HG02623 (cell line): ENCODE results near the gene GLTP.
"Not testable (repeated sequence)": the region's sequence is repeated elsewhere in the genome, so short reads cannot be mapped to it uniquely, and the experiment has no call there.

Experiments used
- ATAC-seq: cut with Tn5 transposase; IDR thresholded peaks from one replicate; pipeline ENCODE4 v1.9.1; 2021; ENCODE audit warnings: moderate library complexity; ENCODE audit not compliant: unreplicated experiment

Gene GLTP

DNA sequence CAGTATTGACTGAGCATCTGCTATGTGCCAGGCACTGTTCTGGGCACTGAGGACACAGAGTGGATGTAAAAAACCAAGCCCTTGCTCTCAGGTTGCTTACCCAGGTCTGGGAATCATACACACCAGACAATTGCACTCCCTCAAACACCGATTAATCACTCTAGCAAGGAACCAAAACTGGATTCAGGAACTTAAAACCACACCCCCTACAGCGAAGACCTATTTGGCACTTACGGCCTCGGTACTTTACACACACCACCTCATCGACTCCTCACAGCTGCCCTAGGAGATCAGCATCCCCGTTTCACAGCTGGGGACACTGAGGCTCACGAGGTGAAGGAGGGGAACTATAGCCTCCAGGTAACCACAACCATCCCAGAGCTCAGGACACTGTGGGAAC is 1.6 kb downstream of the GLTP start:
- no peak for ATAC-seq

DNA sequence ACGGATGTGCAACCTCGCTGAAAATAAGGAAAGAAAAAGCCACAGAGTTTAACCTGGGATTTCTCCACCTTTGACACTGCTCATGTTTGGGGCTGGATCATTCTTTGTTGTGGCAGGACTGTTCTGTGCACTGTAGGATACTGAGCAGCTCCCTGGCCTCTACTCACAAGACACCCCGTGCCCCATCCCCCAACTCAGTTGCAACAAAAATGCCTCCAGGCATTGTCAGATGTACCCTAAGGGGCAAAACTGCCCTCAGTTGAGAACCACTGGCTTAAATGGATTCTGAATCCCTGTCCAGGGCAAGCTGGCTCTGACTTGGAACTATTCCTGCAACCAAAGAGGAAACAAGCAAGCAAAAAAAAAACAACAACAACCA is 2.1 kb downstream of the GLTP start:
- no peak for ATAC-seq

DNA sequence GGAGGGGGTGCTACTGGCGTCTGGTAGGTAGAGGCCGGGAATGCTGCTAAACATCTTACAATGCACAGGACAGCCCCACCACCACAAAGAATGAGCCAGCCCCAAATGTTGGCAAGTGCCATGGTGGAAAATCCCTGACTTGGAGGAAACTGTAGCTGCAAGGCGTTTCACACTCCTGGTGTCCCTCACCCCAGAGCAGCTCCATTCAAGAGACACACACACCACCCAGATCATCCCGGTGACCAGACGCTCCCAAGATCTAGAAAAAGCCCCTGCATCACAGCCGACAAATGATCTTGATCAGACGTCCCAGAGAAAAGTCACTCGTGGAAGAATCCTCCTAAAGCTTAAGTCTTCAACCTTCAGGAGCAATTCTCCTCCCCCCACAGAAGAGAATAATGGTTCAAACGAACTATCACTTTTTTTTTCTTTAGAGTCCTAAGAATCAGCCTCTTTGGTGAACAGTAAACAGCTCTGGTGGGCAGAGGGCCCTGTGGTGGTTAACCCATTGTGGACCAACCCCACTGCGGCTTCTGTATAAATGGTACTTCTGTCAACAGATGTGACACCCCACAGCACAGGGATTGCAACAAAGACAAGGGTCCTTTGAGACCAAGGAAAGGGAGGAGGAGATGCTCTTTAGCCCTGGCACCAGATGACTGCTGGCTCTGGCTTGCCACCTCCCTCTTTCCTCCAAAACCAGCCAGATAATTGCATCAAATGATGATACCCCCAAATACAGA is 2.7 kb downstream of the GLTP start:
- no peak for ATAC-seq

DNA sequence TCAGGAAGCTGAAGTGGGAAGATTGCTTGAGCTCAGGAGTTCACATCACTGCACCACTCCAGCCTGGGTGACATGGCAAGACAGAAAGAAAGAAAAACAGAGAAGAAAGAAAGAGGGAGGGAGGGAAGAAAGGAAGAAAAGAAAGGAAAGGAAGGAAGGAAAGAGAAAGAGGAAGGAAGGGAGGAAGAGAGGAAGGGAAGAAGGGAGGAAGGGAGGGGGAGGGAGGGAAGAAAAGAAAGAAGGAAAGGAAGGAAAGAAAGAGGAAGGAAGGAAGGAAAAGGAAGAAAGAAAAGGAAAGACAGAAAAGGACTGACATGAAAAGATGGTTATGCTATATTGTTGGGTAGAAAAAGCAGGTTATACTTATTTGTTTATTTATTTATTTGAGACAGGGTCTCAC is 3.9 kb downstream of the GLTP start:
- ATAC-seq: no peak

DNA sequence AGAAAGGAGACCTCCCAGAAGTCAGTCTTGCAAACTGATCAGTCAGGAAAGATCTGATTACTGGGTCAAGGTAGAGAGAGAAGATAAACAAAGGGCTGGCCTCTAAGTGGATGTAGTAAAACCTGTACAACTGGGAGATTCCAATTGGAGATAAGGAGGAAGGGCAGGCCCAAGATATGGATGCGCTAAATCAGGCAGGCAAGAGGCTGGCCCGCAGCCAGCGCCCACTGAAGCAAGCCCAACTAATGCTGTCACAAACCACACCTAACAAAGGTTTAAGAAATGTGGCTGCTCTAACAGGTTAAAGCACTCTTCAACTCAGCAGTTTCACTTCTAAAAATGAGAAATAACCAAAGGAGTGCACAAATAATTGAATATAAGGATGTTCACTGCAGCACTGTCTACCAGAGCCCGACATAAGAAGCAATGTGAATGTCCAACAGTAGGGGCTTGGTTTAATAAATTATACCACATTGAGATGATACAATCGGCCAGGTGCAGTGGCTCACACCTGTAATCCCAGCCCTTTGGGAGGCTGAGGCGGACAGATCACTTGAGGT is 4.7 kb downstream of the GLTP start:
- ATAC-seq: no peak

DNA sequence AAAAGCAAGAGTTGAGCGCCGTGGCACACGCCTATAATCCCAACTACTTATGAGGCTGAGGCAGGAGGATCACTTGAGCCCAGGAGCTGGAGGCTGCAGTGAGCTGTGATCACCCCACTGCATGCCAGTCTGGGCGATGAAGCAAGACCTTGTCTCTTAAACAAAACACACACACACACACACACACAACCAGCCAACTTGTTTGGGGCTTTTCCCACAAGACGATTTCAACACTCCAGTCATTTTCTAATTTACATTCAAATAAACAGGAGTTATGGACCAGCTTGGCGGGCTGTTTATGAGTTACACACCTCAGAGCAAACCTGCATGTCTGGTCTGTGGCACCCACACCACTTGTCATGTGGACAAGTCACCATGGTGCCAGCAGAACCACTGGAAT is 6.7 kb downstream of the GLTP start:
- ATAC-seq: no peak

DNA sequence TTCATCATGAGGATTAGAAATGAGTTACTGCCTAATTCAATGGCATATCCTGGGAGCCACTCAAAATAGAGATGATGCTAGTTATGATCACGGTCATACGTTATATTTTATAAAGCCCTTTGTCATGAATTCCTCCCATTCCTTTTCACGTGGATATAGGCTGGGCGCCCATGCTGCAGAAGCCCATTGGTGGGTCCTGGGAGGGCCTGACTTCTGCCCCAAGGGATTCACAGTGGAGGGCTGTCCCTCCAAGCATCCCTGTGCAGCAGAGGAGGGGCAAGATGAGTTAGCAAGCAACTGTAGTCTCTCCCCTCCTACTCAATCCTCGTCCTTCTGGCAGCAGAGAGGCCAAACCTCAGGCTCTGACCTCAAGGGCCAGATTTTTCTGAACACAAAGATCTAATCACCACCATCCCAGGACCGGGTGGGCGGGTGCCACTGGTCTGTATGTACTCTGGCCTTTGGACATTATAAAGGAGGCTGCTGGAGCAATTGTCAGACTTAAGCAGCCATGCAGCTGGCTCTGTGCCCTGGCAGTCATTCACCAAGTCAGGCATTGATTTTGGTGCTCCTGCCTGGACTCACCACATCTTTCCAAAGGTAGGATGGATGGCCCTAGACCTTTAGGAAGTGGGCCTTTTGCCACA is 8.6 kb downstream of the GLTP start:
- no peak for ATAC-seq

DNA sequence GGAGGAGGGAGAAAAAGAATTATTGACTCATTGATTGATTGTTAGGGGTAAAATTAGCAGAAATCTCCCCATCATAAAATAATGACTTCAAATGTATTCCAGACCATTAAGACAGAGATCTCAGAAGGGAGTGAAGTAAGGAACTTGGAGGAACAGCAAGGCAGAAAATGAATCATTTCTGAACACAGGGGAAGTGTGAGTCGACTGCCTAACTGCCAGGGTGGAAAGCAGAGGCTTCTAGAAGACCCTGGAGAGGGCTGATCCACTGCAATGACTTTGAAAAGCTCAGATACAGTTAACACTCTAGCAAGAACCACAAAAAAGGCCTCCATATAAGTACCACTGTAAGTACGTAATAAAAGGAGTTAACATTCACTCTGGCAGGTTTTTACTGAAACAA is 9.7 kb downstream of the GLTP start:
- no peak for ATAC-seq

DNA sequence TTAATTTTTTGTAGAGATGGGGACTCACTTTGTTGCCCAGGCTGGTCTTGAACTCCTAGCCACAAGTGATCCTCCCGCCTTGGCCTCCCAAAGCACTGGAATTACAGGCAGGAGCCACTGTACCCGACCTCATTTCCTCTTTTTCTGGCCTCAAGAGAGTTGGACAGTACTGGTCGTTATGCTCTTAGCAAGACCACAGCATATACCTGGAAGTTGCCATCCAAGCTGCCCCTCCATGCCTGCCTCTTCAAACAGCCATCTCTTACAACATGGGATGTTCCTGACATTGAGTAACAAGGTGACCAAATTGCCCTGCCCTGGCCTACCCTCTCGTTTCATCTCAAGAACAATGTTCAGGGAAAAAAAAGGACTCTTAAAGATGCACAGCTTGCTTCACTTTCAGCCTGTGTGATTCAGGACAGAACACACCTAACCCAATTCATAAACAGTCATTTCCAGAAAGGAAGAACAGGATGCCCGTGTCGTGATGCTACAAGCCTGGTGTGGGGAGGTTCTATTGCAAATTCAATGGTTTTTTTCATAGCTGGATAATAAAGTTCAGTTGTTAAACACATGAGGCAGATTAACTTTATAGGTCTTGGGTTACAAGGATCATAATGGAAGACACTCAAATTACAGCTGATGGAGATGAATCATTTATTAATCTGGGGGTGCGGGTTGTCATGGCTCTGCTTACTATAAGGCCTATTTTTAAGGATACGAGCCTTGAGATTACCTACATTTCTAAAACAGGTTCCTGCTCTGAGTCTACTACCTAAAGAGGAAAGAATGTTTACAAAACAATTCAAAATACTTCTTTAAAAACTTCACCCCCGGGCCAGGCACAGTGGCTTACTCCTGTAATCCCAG is 11.9 kb downstream of the GLTP start:
- ATAC-seq: no peak

DNA sequence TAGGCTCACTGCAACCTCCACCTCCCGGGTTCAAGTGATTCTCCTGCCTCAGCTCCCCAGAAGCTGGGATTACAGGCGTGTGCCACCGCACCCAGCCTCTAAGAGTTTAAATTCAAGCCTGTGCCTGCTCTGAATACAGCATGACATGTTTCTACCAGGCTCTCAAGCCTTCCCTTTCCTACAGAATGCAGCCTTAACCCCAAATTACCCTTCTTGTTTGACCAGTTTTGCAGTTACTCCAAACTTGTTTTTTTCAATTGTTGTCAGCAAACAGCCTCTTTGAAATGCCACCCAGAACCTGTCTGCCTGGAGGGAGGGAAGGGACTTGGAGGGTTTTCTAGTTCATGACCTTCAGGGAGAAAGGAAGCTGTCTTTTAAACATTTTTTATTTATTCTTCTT is 15.4 kb downstream of the GLTP start:
- ATAC-seq: no peak

DNA sequence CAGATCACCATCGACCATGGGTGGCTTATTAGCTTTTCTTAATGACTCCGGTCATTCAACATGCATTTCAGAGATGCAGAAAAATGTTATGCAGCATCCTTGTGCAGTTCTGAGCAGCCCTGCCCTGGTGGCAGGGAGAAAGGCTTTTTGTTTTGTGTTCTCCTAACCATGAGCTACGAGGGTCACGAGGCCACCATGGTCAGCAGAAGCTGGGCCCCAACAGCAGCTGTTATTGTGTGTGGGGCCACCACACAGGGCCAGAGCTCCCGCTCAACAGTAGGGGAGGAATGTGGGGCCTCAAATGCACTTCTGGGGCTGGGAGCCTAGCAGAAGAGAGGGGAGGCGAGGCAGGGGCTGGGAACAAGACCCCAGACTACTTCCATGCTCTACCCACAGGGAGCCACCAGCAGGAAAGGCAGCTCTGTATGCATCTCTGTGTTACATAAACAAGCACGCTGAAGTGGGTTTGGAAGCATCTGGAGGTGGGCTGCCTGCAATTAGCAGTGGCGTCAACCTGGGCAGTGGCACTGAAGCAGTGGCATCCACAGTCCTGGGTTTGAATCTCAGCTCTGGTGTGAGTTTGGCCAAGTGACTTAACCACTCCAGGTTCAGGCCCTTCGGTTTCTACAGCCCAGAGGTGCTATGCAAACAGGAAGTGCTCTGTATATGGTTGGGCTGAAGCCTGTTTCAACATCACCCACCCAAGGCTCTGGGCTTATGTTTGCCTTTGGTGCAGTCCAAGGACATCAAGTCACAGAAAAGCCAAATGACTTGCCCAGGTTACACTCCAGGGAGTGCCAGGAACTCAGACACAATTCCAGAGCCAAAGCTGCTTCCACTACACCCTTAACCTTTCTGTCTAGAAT is 16.3 kb downstream of the GLTP start:
- ATAC-seq: no peak

DNA sequence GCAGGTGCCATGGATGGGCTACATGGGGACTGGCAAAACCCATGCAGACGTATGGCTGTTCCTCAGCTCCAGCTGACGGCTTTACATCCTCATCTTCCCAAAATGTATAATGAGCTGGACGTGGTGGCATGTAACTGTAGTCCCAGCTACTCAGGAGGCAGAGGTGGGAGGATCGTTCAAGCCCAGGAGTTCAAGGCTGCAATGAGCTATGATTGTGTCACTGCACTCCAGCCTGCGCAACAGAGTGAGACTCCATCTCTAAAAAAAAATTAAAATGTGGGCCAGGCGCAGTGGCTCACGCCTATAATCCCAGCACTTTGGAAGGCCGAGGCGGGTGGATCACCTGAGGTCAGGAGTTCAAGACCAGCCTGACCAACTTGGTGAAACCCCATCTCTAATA is 17.9 kb downstream of the GLTP start:
- not testable (repeated sequence) for ATAC-seq

DNA sequence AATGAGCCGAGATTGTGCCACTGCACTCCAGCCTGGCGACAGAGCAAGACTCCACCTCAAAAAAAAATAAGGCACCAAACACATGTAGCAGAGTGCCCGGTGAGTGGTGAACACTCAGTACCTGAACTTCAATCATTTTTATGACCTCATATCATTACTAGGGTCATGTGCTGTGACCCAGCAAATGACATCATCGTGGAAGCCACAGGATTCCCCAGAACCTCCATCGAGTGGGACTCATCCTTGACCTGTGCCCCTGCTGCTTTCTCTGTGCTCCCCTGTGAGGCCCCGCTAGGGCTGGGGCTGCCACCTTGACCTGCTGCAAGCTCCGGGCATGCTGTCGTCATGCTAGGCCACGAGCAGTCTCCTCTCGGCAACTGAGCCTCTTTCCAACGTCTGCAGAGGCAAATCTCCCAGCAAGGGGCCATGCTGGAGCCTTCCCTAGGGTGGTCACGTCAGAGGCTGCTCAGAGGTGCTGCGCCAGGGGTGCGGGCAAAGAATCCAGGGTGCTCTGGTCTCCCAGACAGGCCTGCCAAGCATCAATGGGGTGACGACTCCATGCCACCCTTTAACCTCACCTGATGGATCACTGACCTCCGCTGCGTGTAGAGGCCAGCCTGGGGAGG is 18.5 kb downstream of the GLTP start:
- ATAC-seq: no peak

DNA sequence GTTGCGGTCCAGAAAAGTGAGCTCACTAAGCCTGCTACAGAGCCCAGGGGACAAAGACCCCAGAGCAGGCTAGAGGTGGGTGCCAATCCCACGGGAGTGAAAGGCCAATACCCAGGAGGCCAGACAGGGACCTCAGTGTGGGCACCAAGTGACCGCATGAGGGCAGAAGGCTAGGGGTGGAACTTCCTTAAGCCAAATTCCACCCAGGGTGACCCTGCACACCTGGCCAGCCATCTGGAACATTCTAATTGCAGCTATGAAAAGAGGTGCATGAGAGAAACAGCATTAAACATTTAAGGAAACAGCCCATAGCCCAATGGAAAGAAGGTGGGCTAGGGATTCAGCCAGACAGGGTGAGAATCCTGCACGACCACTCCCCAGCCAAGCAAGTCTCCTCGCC is 19.4 kb downstream of the GLTP start:
- no peak for ATAC-seq

DNA sequence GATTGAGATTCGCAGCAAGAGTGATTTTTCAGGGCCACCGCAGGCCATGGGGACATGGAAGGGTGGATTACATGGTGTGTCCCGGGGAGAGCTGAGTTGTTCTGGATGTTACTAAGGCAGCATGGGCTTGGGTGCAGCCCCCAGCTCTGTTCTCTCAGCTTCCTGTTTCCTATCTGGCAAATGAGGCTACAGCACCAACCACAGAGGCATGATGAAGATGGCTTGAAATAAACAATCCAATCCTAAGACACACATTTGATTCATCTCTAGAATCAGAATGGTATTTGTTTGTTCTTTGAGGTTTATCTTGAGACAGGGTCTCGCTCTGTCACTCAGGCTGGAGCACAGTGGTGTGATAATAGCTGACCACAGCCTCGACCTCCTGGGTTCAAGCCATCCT is 21.6 kb downstream of the GLTP start:
- no peak for ATAC-seq

DNA sequence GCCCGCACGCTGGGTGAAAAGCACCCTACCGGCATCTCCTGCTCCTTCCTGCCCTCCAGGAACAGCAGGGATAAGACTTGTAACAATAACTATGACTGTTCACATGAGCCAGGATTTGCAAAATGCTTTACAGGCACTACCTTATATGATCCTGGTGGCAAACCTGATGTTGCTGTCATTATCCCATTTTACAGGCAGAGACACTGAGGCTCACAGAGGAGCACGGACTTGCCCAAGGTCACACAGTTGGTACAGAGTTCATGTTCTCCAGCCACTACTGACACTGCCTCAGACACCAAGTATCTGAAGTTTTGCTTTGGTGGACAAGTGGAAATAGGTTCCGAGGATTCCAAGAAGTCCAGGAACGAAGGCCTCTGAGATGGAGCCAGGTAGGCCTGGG is 22.6 kb downstream of the GLTP start:
- no peak for ATAC-seq

DNA sequence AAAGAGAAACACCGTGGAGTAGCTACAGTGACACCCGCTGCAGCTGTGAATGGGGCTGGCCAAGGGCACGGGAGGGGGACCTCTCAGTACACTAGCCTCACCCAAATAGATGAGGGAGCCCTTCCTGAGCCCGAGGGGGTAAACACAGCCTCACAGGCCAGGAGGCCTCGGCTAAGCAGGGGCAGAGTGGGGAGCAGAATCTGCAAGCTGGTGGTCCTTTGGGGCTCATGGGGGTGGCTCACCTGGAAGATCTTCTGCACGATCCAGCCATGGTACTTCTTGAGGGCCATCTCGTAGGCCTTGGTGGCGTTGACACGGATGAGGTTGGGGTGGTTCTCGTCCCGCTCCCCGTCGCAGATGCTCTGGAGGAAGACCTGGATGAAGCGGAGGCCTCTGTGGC is 25.0 kb downstream of the GLTP start:
- ATAC-seq: no peak

DNA sequence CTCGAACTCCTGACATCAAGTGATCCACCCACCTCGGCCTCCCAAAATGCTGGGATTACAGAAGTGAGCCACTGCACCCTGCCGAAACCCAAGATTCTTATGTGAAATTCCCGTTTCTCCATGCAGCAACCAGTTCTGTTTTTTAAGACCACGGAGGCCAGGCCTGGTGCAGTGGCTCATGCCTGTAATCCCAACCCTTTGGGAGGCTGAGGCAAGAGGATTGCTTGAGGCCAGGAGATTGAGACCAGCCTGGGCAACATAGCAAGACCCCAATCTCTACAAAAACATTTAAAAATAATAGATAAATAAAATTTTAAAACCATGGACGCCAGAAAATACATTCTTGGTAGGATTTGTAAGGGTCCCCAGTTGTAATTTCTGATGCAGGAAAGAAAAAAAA is 29.8 kb downstream of the GLTP start:
- not testable (repeated sequence) for ATAC-seq

DNA sequence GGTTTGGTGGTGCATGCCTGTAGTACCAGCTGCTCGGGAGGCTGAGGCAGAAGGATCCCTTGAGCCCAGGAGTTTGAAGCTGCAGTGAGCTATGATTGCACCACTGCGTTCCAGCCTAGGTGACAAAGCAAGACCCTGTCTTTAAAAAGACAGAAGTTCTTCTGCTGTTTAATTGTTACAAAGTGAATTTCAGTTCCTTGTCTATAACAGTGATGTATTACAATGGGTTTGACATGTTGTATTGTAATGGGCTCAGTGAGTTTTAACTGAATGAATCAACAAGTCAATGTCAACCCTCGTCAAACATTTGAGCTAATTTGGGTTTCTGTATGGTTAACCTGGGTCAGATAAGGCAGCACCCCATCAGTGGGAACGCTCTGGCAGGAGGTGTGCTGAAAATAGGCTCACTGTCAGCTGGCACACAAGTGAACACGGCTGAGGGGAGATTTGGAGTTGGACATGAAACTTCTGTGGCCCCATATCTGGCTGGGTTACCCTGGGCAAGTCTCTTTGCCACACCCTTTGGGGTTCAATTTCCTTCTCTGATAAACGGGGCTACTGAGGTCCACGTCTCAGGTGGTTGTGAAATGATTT is 33.1 kb downstream of the GLTP start:
- no peak for ATAC-seq

DNA sequence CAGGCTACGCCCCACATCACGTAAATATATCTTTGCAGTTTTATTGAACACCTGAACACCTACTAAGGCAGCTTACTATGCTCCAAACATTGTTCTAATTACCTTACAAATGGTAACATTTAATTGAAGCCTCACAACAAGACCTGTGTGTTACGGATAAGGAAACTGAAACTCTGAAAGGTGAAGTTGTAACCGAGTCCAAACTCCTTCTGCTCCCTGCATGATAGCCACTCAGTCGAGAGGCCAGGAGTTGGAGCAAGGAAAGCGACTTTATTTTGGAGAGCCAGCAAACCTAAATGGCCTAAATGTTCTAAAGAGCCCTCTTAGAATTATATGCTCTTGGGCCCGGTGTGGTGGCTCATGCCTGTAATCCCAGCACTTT is 34.5 kb downstream of the GLTP start:
- ATAC-seq: no peak
